H1 (cell line): Measurements from ENCODE around the gene SH3BP2. TPM values are rescaled to one million over a fixed set of nuclear protein-coding genes. Genes with fewer than 3 reads are reported as not detected.

ENCODE experiments used
- BACH1 ChIP-seq: IDR thresholded peaks from 2 replicates; pipeline ENCODE4 v1.6.1; 2012; ENCODE audit warnings: low read length, improper control_type of control experiment
- CBX8 ChIP-seq: fragments of 300-800, 300-1000 bp; sonication (generic); IDR thresholded peaks from 2 replicates; pipeline ENCODE4 v1.7.1; 2016; ENCODE audit warnings: low read depth, low read length, borderline replicate concordance
- MAFK ChIP-seq: IDR thresholded peaks from 2 replicates; pipeline ENCODE4 v1.6.1; 2012; ENCODE audit warnings: low read depth, mild to moderate bottlenecking, improper control_type of control experiment, low read length
- RFX5 ChIP-seq: IDR thresholded peaks from 2 replicates; pipeline ENCODE4 v1.6.1; 2011; ENCODE audit warnings: low read depth, low read length, improper control_type of control experiment, borderline replicate concordance
- ZNF274 ChIP-seq: IDR thresholded peaks from 2 replicates; pipeline ENCODE4 v1.7.0; 2012; ENCODE audit warnings: low read length, borderline replicate concordance; ENCODE audit errors: extremely low read depth
- polyA plus RNA-seq, 7 experiments: library from polyadenylated mRNA; depleted of rRNA in 3 of 7; stranded (reverse) in 5 of 7; unstranded in 2 of 7; fragments of >200 nt in 5 of 7; fragments of 200-250 nt in 2 of 7; gene quantifications; 1 replicate in 5 of 7; 2 replicates in 1 of 7; 4 replicates in 1 of 7; pipeline versions ENCODE4 v1.2.1 to v1.2.3, GENCODE V29; 2011 to 2013; ENCODE audit warnings: missing spikeins in 2 of 7, mixed read lengths in 2 of 7
- total RNA-seq: library from RNA; stranded (reverse); fragmentation: NEBNext Ultra II Directional; extraction: Animal tissue kit (Norgen Biotek cat#: 25700); gene quantifications from 2 replicates; pipeline ENCODE4 v1.2.1, GENCODE V29; 2021

The SH3BP2 gene
- total and polyA plus RNA-seq, 2 of the 8 experiments (the other 6 are each of a cell fraction or from before 2014, with no cell fraction given): 27.4 to 31.4 TPM

- TF ChIP-seq MAFK (no peak), BACH1 (no peak), ZNF274 (no peak), RFX5 (no peak), CBX8 (no peak)
Measured at GRCh38 chr4:2805712-2806389, 13.0 kb downstream of the SH3BP2 start (continued).
